Smooth muscle cell (in vitro differentiated cells): ENCODE measurements around the gene UGT1A6. TPM values are rescaled to one million over a fixed set of nuclear protein-coding genes. Genes with fewer than 3 reads are reported as not detected.
"Not testable (repeated sequence)": the region's sequence is repeated elsewhere in the genome, so short reads cannot be mapped to it uniquely, and the experiment has no call there.

ENCODE experiments used
- DNase-seq: peaks from one replicate; lab custom pipeline; 2025; ENCODE audit not compliant: unreplicated experiment; lab: John Stamatoyannopoulos, UW
- H2AFZ ChIP-seq: fragments of 200-600 bp; sonication (generic); 2 replicates; pipeline ENCODE4 v1.6.0; 2016; ENCODE audit warnings: antibody characterized with exemption, low read depth, mild to moderate bottlenecking
- H3F3A ChIP-seq: fragments of 200-600 bp; sonication (generic); 2 replicates; pipeline ENCODE4 v1.6.0; 2017; ENCODE audit warnings: antibody characterized with exemption, low read depth
- H3K27ac ChIP-seq: fragments of 200-600 bp; sonication (generic); 2 replicates; pipeline ENCODE4 v1.5.1; 2016; ENCODE audit warnings: low read depth, mild to moderate bottlenecking
- H3K27me3 ChIP-seq: fragments of 200-600 bp; sonication (generic); 2 replicates; pipeline ENCODE4 v1.6.1; 2016; ENCODE audit warnings: low read depth, mild to moderate bottlenecking
- H3K36me3 ChIP-seq: fragments of 200-600 bp; sonication (generic); 2 replicates; pipeline ENCODE4 v1.5.1; 2016; ENCODE audit warnings: low read depth
- H3K4me1 ChIP-seq: fragments of 200-600 bp; sonication (generic); 2 replicates; pipeline ENCODE4 v1.5.1; 2016; ENCODE audit warnings: low read depth
- H3K4me2 ChIP-seq: fragments of 200-600 bp; sonication (generic); 2 replicates; pipeline ENCODE4 v1.6.0; 2016; ENCODE audit warnings: mild to moderate bottlenecking
- H3K4me3 ChIP-seq: fragments of 200-600 bp; sonication (generic); 2 replicates; pipeline ENCODE4 v1.5.1; 2016; ENCODE audit warnings: mild to moderate bottlenecking
- H3K79me2 ChIP-seq: fragments of 200-600 bp; sonication (generic); 2 replicates; pipeline ENCODE4 v1.6.0; 2016; ENCODE audit warnings: low read depth, mild to moderate bottlenecking
- H3K9ac ChIP-seq: fragments of 200-600 bp; sonication (generic); 2 replicates; pipeline ENCODE4 v1.6.0; 2016; ENCODE audit warnings: low read depth
- H3K9me3 ChIP-seq: fragments of 200-600 bp; sonication (generic); replicated peaks from 2 replicates; pipeline ENCODE4 v1.5.1; 2016; ENCODE audit warnings: low read depth
- H4K20me1 ChIP-seq: fragments of 200-600 bp; sonication (generic); 2 replicates; pipeline ENCODE4 v1.6.0; 2016; ENCODE audit warnings: low read depth
- CTCF ChIP-seq: fragments of 200-600 bp; sonication (generic); IDR thresholded peaks from 2 replicates; pipeline ENCODE4 v1.5.1; 2017; ENCODE audit warnings: borderline replicate concordance, mild to moderate bottlenecking, antibody characterized with exemption; ENCODE audit not compliant: insufficient read depth, poor library complexity, severe bottlenecking
- WGBS: methylation state at CpG from one replicate; pipeline ENCODE4 v1.1.7; 2016; ENCODE audit warnings: low lambda C conversion rate; 5-methylcytosine and 5-hydroxymethylcytosine counted together
- polyA plus RNA-seq: library from polyadenylated mRNA; unstranded; fragments of >200 nt; fragmentation: Nextera tagmentation; extraction: Ambion mirVana; gene quantifications from 2 replicates; pipeline ENCODE4 v1.2.1, GENCODE V29; 2016
- total RNA-seq: library from RNA; depleted of rRNA; stranded (reverse); fragments of >200 nt; gene quantifications from 2 replicates; pipeline ENCODE4 v1.2.3, GENCODE V29; 2014

Gene UGT1A6
- total and polyA plus RNA-seq, 2 experiments from 2014 or later: 0.63 TPM; not detected in 1

- Histone ChIP-seq H3K9me3 (no peaks in the 10 kb centered on the region), H3K27ac (no peak overlapping the region), H3F3A (no peaks in the 10 kb centered on the region), H4K20me1 (no peaks in the 10 kb centered on the region), H3K27me3 (no peaks in the 10 kb centered on the region), H3K36me3 (no peaks in the 10 kb centered on the region), H3K4me1 (no peaks in the 10 kb centered on the region), H3K4me2 (no peak overlapping the region), H3K79me2 (no peaks in the 10 kb centered on the region), H3K4me3 (no peak overlapping the region), H2AFZ (no peak overlapping the region), H3K9ac (no peak overlapping the region)
- no peak for DNase-seq
- 89% methylated on average over 2 of the region's 2 CpGs for WGBS
- no peak for TF ChIP-seq CTCF
These were observed 21.4 kb downstream of the UGT1A6 start for GRCh38 chr2:233714121-233714520.

- Histone ChIP-seq H3F3A (no peaks in the 10 kb centered on the region), H3K27me3 (no peaks in the 10 kb centered on the region), H3K36me3 (no peaks in the 10 kb centered on the region), H3K9me3 (no peaks in the 10 kb centered on the region), H3K4me3 (no peak within 1 kb of the TSS), H2AFZ (no peak within 1 kb of the TSS), H3K27ac (no peak within 1 kb of the TSS), H4K20me1 (no peaks in the 10 kb centered on the region), H3K4me2 (no peak within 1 kb of the TSS), H3K9ac (no peak within 1 kb of the TSS), H3K4me1 (no peaks in the 10 kb centered on the region), H3K79me2 (no peaks in the 10 kb centered on the region)
- DNase-seq: no peak
- 94% methylated on average over 7 of the region's 7 CpGs for WGBS
- TF ChIP-seq CTCF: no peak
These were observed 25.9 kb downstream of the UGT1A6 start, which contains the start of gene UGT1A4 for GRCh38 chr2:233718552-233718951. Gene UGT1A4, plus strand, starts transcription at chr2:233718736. Its CDS starts 85 bp downstream, at chr2:233718821.

- Histone ChIP-seq H3K27ac (no peak within 1 kb of the TSS), H3K36me3 (no peaks in the 10 kb centered on the region), H3K9ac (no peak within 1 kb of the TSS), H3K27me3 (no peaks in the 10 kb centered on the region), H3K9me3 (no peaks in the 10 kb centered on the region), H3K4me1 (no peaks in the 10 kb centered on the region), H3F3A (no peaks in the 10 kb centered on the region), H3K4me2 (no peak within 1 kb of the TSS), H4K20me1 (no peaks in the 10 kb centered on the region), H3K4me3 (no peak within 1 kb of the TSS), H3K79me2 (no peaks in the 10 kb centered on the region), H2AFZ (no peak within 1 kb of the TSS)
- TF ChIP-seq CTCF: no peak
- no peak for DNase-seq
- 84% methylated on average over 8 of the region's 8 CpGs for WGBS
These were observed 36.1 kb downstream of the UGT1A6 start, which contains the start of gene UGT1A3 for GRCh38 chr2:233728723-233729301. Gene UGT1A3, plus strand, starts transcription at chr2:233729042. Its CDS starts 85 bp downstream, at chr2:233729127.

- not testable (repeated sequence) for DNase-seq, H4K20me1 ChIP-seq, H3K9me3 ChIP-seq, H3K36me3 ChIP-seq, H3K4me1 ChIP-seq, H3K4me3 ChIP-seq, H2AFZ ChIP-seq, H3K4me2 ChIP-seq, H3F3A ChIP-seq, H3K27ac ChIP-seq, H3K79me2 ChIP-seq, H3K9ac ChIP-seq, H3K27me3 ChIP-seq
- WGBS: 88% methylated on average over 14 of the region's 14 CpGs
These were observed 44.4 kb downstream of the UGT1A6 start for GRCh38 chr2:233736868-233737653.
